Stimulated activated CD8-positive, alpha-beta memory T cell treated with anti-CD3 and anti-CD28 coated beads, Interleukin-7, amount 100 ng/mL, for 48 hours (primary cell): Measurements from ENCODE around the gene EMP1.

Experiments used
- DNase-seq, 2 donors: peaks; one replicate each; pipeline ENCODE4 v3.0.0-alpha.2; 2020; ENCODE audit warnings: low read depth in 1 of 2; ENCODE audit errors: extremely low read depth in 1 of 2

Gene EMP1

DNA sequence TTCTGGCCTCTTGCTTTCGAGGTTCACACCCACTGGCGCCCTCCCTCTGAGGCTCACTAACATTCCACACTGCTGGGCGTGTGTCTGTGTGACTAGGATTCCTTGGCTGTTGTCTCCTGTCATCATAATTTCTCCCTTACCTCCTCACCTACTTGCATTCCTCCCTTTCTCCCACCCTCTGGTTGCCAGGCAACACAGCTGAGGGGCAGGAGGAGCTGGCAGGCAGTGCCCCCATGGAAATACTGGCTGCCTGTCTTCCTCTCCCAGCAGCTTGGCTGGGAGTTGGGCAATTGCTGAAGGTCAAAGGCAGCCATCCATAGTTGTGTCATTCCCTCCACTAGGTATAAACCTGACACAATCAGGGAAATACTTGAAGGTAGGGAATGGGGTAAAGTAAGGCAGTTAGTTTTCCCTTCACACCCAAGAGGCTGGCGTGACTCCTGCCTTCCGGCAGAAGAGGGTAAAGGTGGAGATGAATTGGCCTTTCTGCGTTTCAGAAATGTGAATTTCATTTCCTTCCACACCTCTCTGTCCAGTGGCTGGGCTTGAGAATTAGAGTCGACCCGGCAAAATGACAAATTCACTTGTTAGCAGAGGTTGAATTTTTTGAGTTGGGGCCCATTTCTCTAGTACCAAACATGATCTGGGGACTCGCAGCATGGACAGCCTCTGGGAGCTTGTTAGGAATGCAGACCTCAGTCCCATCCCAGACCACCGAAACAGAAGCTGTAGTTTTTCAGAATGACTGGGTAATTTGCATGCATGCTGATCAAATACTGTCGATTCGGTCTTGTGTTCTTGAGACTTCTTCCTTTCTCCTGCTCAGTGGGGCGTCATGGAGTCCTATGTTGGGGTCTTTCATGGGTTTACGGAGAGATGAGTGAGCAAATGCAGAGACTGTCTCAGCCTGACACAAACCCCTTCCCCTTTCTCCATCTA lies 24.3 kb upstream of the EMP1 start:
- no peak for DNase-seq

GRCh38 chr12:13173012-13173932 lies 23.3 kb upstream of the EMP1 start:
- DNase-seq: peak in 1 of 2 donors; percentile 48

DNA sequence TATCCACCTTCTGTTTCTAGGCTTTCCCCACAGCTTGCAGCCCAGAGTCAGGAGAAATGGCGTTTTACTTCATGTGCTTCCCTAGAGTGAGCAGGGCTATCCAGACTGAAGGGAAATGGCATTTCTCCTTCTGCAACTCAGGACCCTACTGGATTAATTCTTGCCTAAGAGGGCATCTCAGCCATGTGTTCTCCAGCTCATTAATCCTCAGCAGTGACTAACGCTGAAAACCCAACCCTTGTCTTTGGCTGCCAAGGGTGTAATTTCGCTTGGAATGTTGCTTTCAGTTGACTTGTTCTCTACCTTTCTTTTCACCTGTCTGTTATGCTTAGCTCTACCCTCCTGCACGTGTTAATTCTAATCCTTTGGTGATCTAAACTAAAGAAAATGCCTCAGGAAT lies 21.0 kb upstream of the EMP1 start:
- DNase-seq: no peak

- no peak for DNase-seq
Measured at GRCh38 chr12:13176256-13176655, 20.3 kb upstream of the EMP1 start.

- no peak for DNase-seq
Measured at GRCh38 chr12:13177373-13177772, 19.2 kb upstream of the EMP1 start.

DNA sequence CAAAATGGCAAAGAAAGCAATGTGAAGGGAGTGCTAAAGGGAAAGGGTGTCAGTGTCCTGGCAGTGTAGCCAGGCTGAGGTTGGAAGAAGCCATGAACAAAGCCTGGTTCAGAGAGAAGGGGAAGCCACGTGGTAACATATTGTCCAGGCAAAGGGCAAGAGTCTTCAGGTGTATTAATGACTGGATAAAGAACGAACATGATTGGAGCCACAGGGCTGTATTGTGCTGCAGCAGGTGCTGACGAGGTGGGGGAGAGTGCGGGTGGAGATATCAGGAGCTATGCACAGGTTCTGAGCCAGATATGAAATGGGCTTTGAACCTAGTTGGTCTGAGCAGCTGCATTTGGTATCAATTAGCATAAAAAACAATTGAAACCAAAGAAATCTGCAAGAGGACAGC lies 18.6 kb upstream of the EMP1 start:
- DNase-seq: no peak

GRCh38 chr12:13178568-13179210 lies 17.8 kb upstream of the EMP1 start:
- no peak for DNase-seq

- DNase-seq: peak; percentile 46 to 69
Measured at GRCh38 chr12:13179211-13180074, 17.1 kb upstream of the EMP1 start.

- DNase-seq: no peak
Measured at GRCh38 chr12:13181375-13182070, 15.0 kb upstream of the EMP1 start.

- DNase-seq: no peak
Measured at GRCh38 chr12:13182881-13183280, 13.6 kb upstream of the EMP1 start.

- DNase-seq: no peak
Measured at GRCh38 chr12:13183620-13184019, 12.9 kb upstream of the EMP1 start.

- no peak for DNase-seq
Measured at GRCh38 chr12:13186302-13186701, 10.2 kb upstream of the EMP1 start.

GRCh38 chr12:13187399-13187798 lies 9.1 kb upstream of the EMP1 start:
- DNase-seq: no peak

DNA sequence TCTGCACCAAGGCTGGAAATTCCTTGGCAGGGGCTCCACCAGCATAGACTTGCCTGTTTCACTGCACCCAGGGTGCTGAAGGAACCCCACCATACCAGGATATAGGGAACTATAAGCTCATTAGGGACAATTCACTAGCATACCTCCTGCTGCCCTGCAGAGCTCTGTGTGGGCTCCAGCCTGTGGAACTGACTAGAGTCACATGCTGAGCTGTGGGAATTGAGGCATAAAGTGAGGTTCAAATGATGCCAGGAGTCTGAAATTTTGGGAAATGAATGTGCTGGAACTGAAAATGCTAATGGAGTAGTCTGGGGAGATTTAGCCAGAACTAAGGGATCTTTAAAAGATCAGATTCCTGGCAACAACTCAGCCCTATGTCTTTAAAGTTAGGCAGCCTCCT lies 7.3 kb upstream of the EMP1 start:
- no peak for DNase-seq

DNA sequence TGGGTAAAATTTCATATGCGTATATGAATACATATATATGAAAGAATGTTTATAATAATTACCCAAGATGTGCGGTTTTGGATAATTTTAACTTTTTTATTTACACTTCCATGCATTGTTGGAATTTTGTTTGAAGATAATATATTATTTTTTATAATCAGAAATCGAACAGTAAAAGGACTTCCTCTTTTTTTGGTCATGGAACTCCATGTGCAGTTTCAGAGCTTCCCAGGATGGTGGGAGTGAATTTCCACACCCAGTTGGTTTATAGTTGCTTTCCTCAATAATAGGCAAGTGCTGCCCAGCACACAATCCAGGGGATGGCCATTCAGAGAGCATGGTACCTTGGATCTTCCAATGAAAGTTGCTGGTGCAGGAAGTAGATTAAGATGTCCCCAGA lies 6.3 kb upstream of the EMP1 start:
- DNase-seq: no peak

DNA sequence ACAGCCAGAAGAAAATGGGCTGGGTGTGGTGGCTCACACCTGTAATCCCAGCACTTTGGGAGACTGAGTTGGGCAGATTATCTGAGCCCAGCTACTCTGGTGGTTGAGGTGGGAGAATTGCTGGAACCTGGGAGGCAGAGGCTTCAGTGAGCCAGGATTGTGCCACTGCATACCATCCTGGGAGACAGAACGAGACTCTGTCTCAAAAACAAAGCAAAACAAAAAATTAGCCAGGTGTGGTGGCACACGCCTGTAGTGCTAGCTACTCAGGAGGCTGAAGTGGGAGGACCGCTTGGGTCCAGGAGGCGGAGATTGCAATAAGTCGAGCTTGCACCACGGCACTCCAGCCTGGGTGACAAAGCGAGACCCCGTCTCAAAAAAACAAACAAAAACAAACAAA lies 3.8 kb upstream of the EMP1 start:
- no peak for DNase-seq

DNA sequence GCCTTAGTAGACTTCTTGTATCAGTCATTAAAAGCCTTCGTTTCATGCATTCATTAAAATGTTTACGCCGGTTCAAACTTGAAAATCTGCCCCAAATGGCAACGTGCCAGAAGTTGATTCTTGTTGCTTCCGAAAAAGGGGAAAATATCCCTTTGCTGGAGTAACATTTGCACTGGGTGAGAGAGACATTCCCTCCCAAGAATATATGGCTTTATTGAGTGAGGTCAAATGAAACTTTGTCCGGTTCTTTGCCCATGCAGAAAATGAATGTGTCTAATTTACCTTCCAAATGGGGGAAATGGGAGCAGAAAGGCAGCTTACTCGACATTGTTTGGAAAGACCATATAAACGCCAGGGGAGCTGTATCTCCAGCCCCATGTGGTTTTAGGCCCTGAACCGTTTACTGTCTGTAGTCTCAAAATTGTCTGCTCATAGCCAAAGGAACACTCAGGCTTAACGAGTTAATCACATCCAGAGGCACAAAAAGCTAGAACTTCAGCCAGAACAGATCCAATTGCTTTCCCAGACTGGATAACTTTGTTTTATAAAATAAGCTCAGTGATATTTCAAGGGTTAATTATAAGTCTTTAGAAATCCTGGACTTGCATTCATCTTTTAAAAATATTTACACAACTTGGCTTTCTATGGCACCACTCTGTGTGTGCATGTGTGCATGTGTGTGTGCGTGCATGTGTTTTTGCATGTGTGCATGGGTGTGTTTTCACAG lies 2.9 kb upstream of the EMP1 start:
- DNase-seq: no peak

DNA sequence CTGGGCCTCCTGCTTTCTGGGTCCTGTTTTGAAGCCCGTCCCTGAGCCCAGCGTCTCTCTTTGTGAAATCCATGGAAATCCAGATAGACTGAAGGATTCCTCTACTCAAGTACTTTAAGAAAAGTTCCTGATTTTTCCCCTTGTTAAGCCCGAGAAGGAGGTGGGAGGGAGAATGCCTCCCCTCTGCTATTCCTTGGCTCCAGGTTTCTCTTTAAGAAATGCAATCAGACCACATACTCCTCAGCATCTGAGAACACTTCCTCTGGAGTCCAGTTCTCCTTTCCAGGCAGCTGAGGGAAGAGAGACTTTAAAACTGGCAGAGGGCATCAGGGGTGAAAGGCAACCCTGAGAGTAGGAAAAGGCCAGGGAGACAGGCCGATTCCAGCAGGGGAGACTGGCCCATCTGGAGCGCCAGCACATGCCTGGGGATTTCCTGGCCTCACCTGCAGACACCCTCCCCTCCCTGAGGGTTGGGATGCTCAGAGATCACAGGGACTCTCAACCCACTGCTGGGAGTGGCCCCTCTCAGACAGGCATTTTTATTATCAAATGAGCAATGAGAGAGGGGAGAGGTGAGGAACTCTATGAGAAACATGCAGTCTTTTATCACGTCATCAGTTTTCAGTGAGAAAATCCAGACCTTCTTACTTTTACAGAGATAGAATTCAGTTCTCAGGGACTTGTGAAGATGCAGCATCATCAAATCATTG lies 2.0 kb upstream of the EMP1 start:
- no peak for DNase-seq
